ENCODE data around the gene NAA11. TPM values are rescaled to one million over a fixed set of nuclear protein-coding genes. Genes with fewer than 3 reads are reported as not detected.

The NAA11 gene
- total RNA-seq (not detected), polyA plus RNA-seq (not detected)

- H3K4me3 ChIP-seq, result no peak within 1 kb of the TSS
- H3K27me3 ChIP-seq, result no peaks in the 10 kb centered on the region
- intact Hi-C loops (cut with DNase I), result no loop called here
- H3K9me3 ChIP-seq, result no peaks in the 10 kb centered on the region
- no peak for DNase-seq
- WGBS, 2 donors, result 90 to 97% methylated on average over 19 of the region's 19 CpGs
- no peaks in the 10 kb centered on the region for H3K4me1 ChIP-seq
- no peak within 1 kb of the TSS for H3K27ac ChIP-seq
- H3K36me3 ChIP-seq, result no peaks in the 10 kb centered on the region
- TF ChIP-seq CTCF (IDR thresholded peaks at IDR 0.05), result no peak
- TF ChIP-seq EP300 (IDR thresholded peaks at IDR 0.05), result no peak
- no peak for TF ChIP-seq POLR2A (IDR thresholded peaks at IDR 0.05)
- no peak for TF ChIP-seq POLR2AphosphoS5 (IDR thresholded peaks at IDR 0.05)
Observed at GRCh38 chr4:79325864-79326328, at the start of gene NAA11. Gene NAA11, minus strand, starts transcription at chr4:79326061. Its CDS starts 184 bp downstream, at chr4:79325877.

- Histone ChIP-seq H3K36me3 (no peaks in the 10 kb centered on the region), H3K27ac (no peak overlapping the region), H3K9me3 (no peaks in the 10 kb centered on the region), H3K27me3 (no peaks in the 10 kb centered on the region), H3K4me1 (no peaks in the 10 kb centered on the region), H3K4me3 (no peak overlapping the region)
- 62 to 74% methylated on average over 2 of the region's 2 CpGs for WGBS, 2 donors
- DNase-seq, result no peak
- TF ChIP-seq EP300 (IDR thresholded peaks at IDR 0.05) (no peak), POLR2A (IDR thresholded peaks at IDR 0.05) (no peak)
- intact Hi-C loops (cut with DNase I), result no loop called here
Observed at GRCh38 chr4:79370026-79370425, 44.2 kb upstream of the NAA11 start.

GRCh38 chr4:79367096-79367495 lies 41.2 kb upstream of the NAA11 start:
- no peak for DNase-seq
- Histone ChIP-seq H3K4me1 (no peaks in the 10 kb centered on the region), H3K9me3 (no peaks in the 10 kb centered on the region), H3K36me3 (no peaks in the 10 kb centered on the region), H3K4me3 (no peak overlapping the region), H3K27ac (no peak overlapping the region), H3K27me3 (no peaks in the 10 kb centered on the region)
- intact Hi-C loops (cut with DNase I), result no loop called here
- no peak for TF ChIP-seq EP300 (IDR thresholded peaks at IDR 0.05)
- TF ChIP-seq CTCF (IDR thresholded peaks at IDR 0.05), result no peak
- no peak for TF ChIP-seq POLR2AphosphoS5 (IDR thresholded peaks at IDR 0.05)
- no peak for TF ChIP-seq POLR2A (IDR thresholded peaks at IDR 0.05)
- 90 to 94% methylated on average over 2 of the region's 2 CpGs for WGBS, 2 donors

GRCh38 chr4:79366422-79366821 lies 40.6 kb upstream of the NAA11 start:
- no peaks in the 10 kb centered on the region for H3K9me3 ChIP-seq
- no peaks in the 10 kb centered on the region for H3K4me1 ChIP-seq
- no peak overlapping the region for H3K27ac ChIP-seq
- no peak for TF ChIP-seq CTCF (IDR thresholded peaks at IDR 0.05)
- TF ChIP-seq POLR2A (IDR thresholded peaks at IDR 0.05), result no peak
- TF ChIP-seq EP300 (IDR thresholded peaks at IDR 0.05), result no peak
- TF ChIP-seq POLR2AphosphoS5 (IDR thresholded peaks at IDR 0.05), result no peak
- no peak overlapping the region for H3K4me3 ChIP-seq
- intact Hi-C loops (cut with DNase I), result no loop called here
- no peaks in the 10 kb centered on the region for H3K36me3 ChIP-seq
- H3K27me3 ChIP-seq, result no peaks in the 10 kb centered on the region
- DNase-seq, result no peak

GRCh38 chr4:79364061-79364460 lies 38.2 kb upstream of the NAA11 start:
- TF ChIP-seq POLR2AphosphoS5 (IDR thresholded peaks at IDR 0.05), result no peak
- no peak for TF ChIP-seq POLR2A (IDR thresholded peaks at IDR 0.05)
- no peaks in the 10 kb centered on the region for H3K27me3 ChIP-seq
- H3K36me3 ChIP-seq, result no peaks in the 10 kb centered on the region
- intact Hi-C loops (cut with DNase I), result no loop called here
- H3K9me3 ChIP-seq, result no peaks in the 10 kb centered on the region
- no peak for DNase-seq
- H3K4me3 ChIP-seq, result no peak overlapping the region
- 79 to 86% methylated on average over 6 of the region's 6 CpGs for WGBS, 2 donors
- no peak overlapping the region for H3K27ac ChIP-seq
- peaks cover 0 to 9% (median 3%) of the 10 kb centered on the region in 4 donors for H3K4me1 ChIP-seq

- Histone ChIP-seq H3K36me3 (no peaks in the 10 kb centered on the region), H3K4me3 (no peak overlapping the region), H3K9me3 (no peaks in the 10 kb centered on the region), H3K27me3 (no peaks in the 10 kb centered on the region), H3K4me1 (peaks cover 0 to 9% (median 3%) of the 10 kb centered on the region in 4 donors), H3K27ac (no peak overlapping the region)
- intact Hi-C loops (cut with DNase I), result no loop called here
- no peak for DNase-seq
- WGBS, 2 donors, result 88 to 90% methylated on average over 4 of the region's 4 CpGs
- no peak for TF ChIP-seq POLR2A (IDR thresholded peaks at IDR 0.05)
- no peak for TF ChIP-seq POLR2AphosphoS5 (IDR thresholded peaks at IDR 0.05)
- TF ChIP-seq EP300 (IDR thresholded peaks at IDR 0.05), result no peak
- TF ChIP-seq CTCF (IDR thresholded peaks at IDR 0.05), result no peak
Observed at GRCh38 chr4:79362626-79363025, 36.8 kb upstream of the NAA11 start.

Data from sigmoid colon (tissue), 7 donors.